Neural cell (in vitro differentiated cells): Measurements from ENCODE around the gene C6orf132. TPM values are rescaled to one million over a fixed set of nuclear protein-coding genes. Genes with fewer than 3 reads are reported as not detected.

Experiments
- H2AFZ ChIP-seq: fragments of 200-600, 300-800 bp; sonication (generic), shearing (Covaris generic); 2 replicates; pipeline ENCODE4 v1.6.0; 2014; ENCODE audit warnings: low read depth, mild to moderate bottlenecking, antibody characterized with exemption, low read length, moderate library complexity
- H3F3A ChIP-seq: fragments of 200-600 bp; shearing (Covaris generic); 2 replicates; pipeline ENCODE4 v1.6.1; 2016; ENCODE audit warnings: mild to moderate bottlenecking, moderate library complexity, mixed read lengths, antibody characterized with exemption, low read length; ENCODE audit not compliant: insufficient read depth, poor library complexity, severe bottlenecking
- H3K27ac ChIP-seq: fragments of 200-600, 300-800 bp; sonication (generic), shearing (Covaris generic); 2 replicates; pipeline ENCODE4 v1.5.1; 2014; ENCODE audit warnings: mild to moderate bottlenecking, low read length, moderate library complexity
- H3K27me3 ChIP-seq: fragments of 300-800, 200-600 bp; sonication (generic), shearing (Covaris generic); 2 replicates; pipeline ENCODE4 v1.6.0; 2014; ENCODE audit warnings: mild to moderate bottlenecking, low read depth, low read length, moderate library complexity; ENCODE audit not compliant: insufficient read depth
- H3K36me3 ChIP-seq: fragments of 300-800, 200-600 bp; sonication (generic), shearing (Covaris generic); 2 replicates; pipeline ENCODE4 v1.5.1; 2014; ENCODE audit warnings: mild to moderate bottlenecking, antibody characterized with exemption, low read length, moderate library complexity; ENCODE audit not compliant: insufficient read depth
- H3K4me2 ChIP-seq: fragments of 300-800, 200-600 bp; sonication (generic), shearing (Covaris generic); 2 replicates; pipeline ENCODE4 v1.6.0; 2014; ENCODE audit warnings: mild to moderate bottlenecking, low read length
- H3K4me3 ChIP-seq: fragments of 300-800, 200-600 bp; sonication (generic), shearing (Covaris generic); 2 replicates; pipeline ENCODE4 v1.5.1; 2014; ENCODE audit warnings: mild to moderate bottlenecking, low read length, moderate library complexity
- H3K79me2 ChIP-seq: fragments of 200-600 bp; shearing (Covaris generic); replicated peaks from 2 replicates; pipeline ENCODE4 v1.6.0; 2014; ENCODE audit warnings: mild to moderate bottlenecking, low read length, moderate library complexity; ENCODE audit not compliant: insufficient read depth
- H3K9ac ChIP-seq: fragments of 300-800, 200-600 bp; sonication (generic), shearing (Covaris generic); 2 replicates; pipeline ENCODE4 v1.6.1; 2016; ENCODE audit warnings: mild to moderate bottlenecking, low read length, mixed read lengths
- H3K9me2 ChIP-seq: fragments of 200-600 bp; shearing (Covaris generic); 2 replicates; pipeline ENCODE4 v1.6.1; 2016; ENCODE audit warnings: mild to moderate bottlenecking, low read length, mixed read lengths; ENCODE audit not compliant: insufficient read depth
- H3K9me3 ChIP-seq: fragments of 200-600, 300-800 bp; sonication (generic), shearing (Covaris generic); 2 replicates; pipeline ENCODE4 v1.6.1; 2016; ENCODE audit warnings: mild to moderate bottlenecking, mixed run types, low read length, moderate library complexity, mixed read lengths
- H4K20me1 ChIP-seq: fragments of 200-600 bp; shearing (Covaris generic); 2 replicates; pipeline ENCODE4 v1.6.1; 2016; ENCODE audit warnings: mild to moderate bottlenecking, mixed run types; ENCODE audit not compliant: insufficient read depth
- EP300 ChIP-seq: fragments of 450-650 bp; conservative IDR thresholded peaks from 2 replicates; pipeline ENCODE4 v1.6.1; 2014; ENCODE audit warnings: antibody characterized with exemption, mild to moderate bottlenecking, moderate library complexity; ENCODE audit not compliant: poor library complexity, severe bottlenecking
- EZH2 ChIP-seq: fragments of 200-600, 300-800 bp; shearing (Covaris generic), sonication (generic); IDR thresholded peaks from 2 replicates; pipeline ENCODE4 v1.6.1; 2014; ENCODE audit warnings: antibody characterized with exemption, low read length, borderline replicate concordance, mild to moderate bottlenecking; ENCODE audit not compliant: insufficient read depth, poor library complexity, severe bottlenecking
- MXI1 ChIP-seq: fragments of 450-650 bp; conservative IDR thresholded peaks from 2 replicates; pipeline ENCODE4 v1.6.1; 2014; ENCODE audit warnings: antibody characterized with exemption, mild to moderate bottlenecking; ENCODE audit not compliant: poor library complexity, severe bottlenecking
- POLR2AphosphoS5 ChIP-seq: IDR thresholded peaks from 2 replicates; pipeline ENCODE4 v1.6.1; 2012
- RAD21 ChIP-seq: fragments of 450-650 bp; conservative IDR thresholded peaks from 2 replicates; pipeline ENCODE4 v1.6.1; 2014; ENCODE audit warnings: antibody characterized with exemption, mild to moderate bottlenecking, moderate library complexity
- SMC3 ChIP-seq: fragments of 450-650 bp; conservative IDR thresholded peaks from 2 replicates; pipeline ENCODE4 v1.6.1; 2014; ENCODE audit warnings: antibody characterized with exemption, mild to moderate bottlenecking, moderate library complexity; ENCODE audit not compliant: poor library complexity
- TAF1 ChIP-seq: IDR thresholded peaks from 2 replicates; pipeline ENCODE4 v1.6.1; 2012; ENCODE audit warnings: low read depth
- polyA plus RNA-seq: library from polyadenylated mRNA; depleted of rRNA; stranded (reverse); fragments of >200 nt; gene quantifications from 2 replicates; pipeline ENCODE4 v1.2.3, GENCODE V29; 2014
- TF ChIP-seq, protein P1 (sequence below): fragments of 450-650 bp; IDR thresholded peaks from 2 replicates; pipeline ENCODE4 v1.5.1; 2014; ENCODE audit warnings: antibody characterized with exemption, mild to moderate bottlenecking, moderate library complexity; ENCODE audit not compliant: poor library complexity, severe bottlenecking
- TF ChIP-seq, protein P2 (sequence below): IDR thresholded peaks from 2 replicates; pipeline ENCODE4 v1.6.1; 2012; ENCODE audit warnings: borderline replicate concordance

Gene C6orf132
- polyA plus RNA-seq, 1 donor from 2014 or later, result not detected

GRCh38 chr6:42138630-42139619 lies 3.5 kb downstream of the C6orf132 start:
- no peak for TF ChIP-seq RAD21
- no peak for TF ChIP-seq EZH2
- TF ChIP-seq SMC3, result no peak
- no peak for TF ChIP-seq TAF1
- TF ChIP-seq EP300, result no peak
- TF ChIP-seq, protein P1, sequence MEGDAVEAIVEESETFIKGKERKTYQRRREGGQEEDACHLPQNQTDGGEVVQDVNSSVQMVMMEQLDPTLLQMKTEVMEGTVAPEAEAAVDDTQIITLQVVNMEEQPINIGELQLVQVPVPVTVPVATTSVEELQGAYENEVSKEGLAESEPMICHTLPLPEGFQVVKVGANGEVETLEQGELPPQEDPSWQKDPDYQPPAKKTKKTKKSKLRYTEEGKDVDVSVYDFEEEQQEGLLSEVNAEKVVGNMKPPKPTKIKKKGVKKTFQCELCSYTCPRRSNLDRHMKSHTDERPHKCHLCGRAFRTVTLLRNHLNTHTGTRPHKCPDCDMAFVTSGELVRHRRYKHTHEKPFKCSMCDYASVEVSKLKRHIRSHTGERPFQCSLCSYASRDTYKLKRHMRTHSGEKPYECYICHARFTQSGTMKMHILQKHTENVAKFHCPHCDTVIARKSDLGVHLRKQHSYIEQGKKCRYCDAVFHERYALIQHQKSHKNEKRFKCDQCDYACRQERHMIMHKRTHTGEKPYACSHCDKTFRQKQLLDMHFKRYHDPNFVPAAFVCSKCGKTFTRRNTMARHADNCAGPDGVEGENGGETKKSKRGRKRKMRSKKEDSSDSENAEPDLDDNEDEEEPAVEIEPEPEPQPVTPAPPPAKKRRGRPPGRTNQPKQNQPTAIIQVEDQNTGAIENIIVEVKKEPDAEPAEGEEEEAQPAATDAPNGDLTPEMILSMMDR, result no peak
- Histone ChIP-seq H3F3A (no peaks in the 10 kb centered on the region), H3K79me2 (no peaks in the 10 kb centered on the region), H3K9me3 (no peaks in the 10 kb centered on the region), H3K4me3 (no peak overlapping the region), H3K36me3 (no peaks in the 10 kb centered on the region), H2AFZ (no peak overlapping the region), H3K9ac (no peak overlapping the region), H3K9me2 (no peaks in the 10 kb centered on the region), H4K20me1 (no peaks in the 10 kb centered on the region), H3K27ac (no peak overlapping the region), H3K27me3 (peaks cover 22% of the 10 kb centered on the region), H3K4me2 (no peak overlapping the region)

GRCh38 chr6:42138190-42138589 lies 4.2 kb downstream of the C6orf132 start:
- no peaks in the 10 kb centered on the region for H3K9me2 ChIP-seq
- no peak overlapping the region for H3K4me3 ChIP-seq
- peaks cover 19% of the 10 kb centered on the region for H3K27me3 ChIP-seq
- no peaks in the 10 kb centered on the region for H3K36me3 ChIP-seq
- no peaks in the 10 kb centered on the region for H3K79me2 ChIP-seq
- H3K27ac ChIP-seq, result no peak overlapping the region
- no peak overlapping the region for H2AFZ ChIP-seq
- H3K9ac ChIP-seq, result no peak overlapping the region
- TF ChIP-seq MXI1 (no peak), TAF1 (no peak), EZH2 (no peak), SMC3 (no peak), EP300 (no peak), POLR2AphosphoS5 (no peak), RAD21 (no peak)
- TF ChIP-seq, protein P2, sequence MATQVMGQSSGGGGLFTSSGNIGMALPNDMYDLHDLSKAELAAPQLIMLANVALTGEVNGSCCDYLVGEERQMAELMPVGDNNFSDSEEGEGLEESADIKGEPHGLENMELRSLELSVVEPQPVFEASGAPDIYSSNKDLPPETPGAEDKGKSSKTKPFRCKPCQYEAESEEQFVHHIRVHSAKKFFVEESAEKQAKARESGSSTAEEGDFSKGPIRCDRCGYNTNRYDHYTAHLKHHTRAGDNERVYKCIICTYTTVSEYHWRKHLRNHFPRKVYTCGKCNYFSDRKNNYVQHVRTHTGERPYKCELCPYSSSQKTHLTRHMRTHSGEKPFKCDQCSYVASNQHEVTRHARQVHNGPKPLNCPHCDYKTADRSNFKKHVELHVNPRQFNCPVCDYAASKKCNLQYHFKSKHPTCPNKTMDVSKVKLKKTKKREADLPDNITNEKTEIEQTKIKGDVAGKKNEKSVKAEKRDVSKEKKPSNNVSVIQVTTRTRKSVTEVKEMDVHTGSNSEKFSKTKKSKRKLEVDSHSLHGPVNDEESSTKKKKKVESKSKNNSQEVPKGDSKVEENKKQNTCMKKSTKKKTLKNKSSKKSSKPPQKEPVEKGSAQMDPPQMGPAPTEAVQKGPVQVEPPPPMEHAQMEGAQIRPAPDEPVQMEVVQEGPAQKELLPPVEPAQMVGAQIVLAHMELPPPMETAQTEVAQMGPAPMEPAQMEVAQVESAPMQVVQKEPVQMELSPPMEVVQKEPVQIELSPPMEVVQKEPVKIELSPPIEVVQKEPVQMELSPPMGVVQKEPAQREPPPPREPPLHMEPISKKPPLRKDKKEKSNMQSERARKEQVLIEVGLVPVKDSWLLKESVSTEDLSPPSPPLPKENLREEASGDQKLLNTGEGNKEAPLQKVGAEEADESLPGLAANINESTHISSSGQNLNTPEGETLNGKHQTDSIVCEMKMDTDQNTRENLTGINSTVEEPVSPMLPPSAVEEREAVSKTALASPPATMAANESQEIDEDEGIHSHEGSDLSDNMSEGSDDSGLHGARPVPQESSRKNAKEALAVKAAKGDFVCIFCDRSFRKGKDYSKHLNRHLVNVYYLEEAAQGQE, result no peak
- TF ChIP-seq, protein P1, result no peak
- H3K4me2 ChIP-seq, result no peak overlapping the region
- H3F3A ChIP-seq, result no peaks in the 10 kb centered on the region
- H3K9me3 ChIP-seq, result no peaks in the 10 kb centered on the region
- H4K20me1 ChIP-seq, result no peaks in the 10 kb centered on the region
